ENCODE data around the gene TMBIM4. TPM values are rescaled to one million over a fixed set of nuclear protein-coding genes. Genes with fewer than 3 reads are reported as not detected.

Gene TMBIM4
- total RNA-seq, 6 experiments from 2014 or later = 72.3 to 88.9 (median 77.7) TPM

GRCh38 chr12:66131067-66131688 lies 38.6 kb downstream of the TMBIM4 start:
- Histone ChIP-seq H3K27ac (peak overlapping the region; percentile 48 to 73 (median 51)), H3K27me3 (no peaks in the 10 kb centered on the region), H3K4me3 (peak overlapping the region; percentile 63 to 92 (median 69)), H3K36me3 (peaks cover 0 to 21% (median 2%) of the 10 kb centered on the region in 4 donors), H3K4me1 (peaks cover 0 to 15% (median 3%) of the 10 kb centered on the region in 4 donors), H3K9me3 (no peaks in the 10 kb centered on the region)
- DNase-seq = no peak
- 17% methylated on average over 8 of the region's 11 CpGs for WGBS (ENCODE audit: insufficient coverage, low coverage, low lambda C conversion rate, missing lambda C conversion rate)
- ATAC-seq = peak in 3 of 4 donors; percentile 4 to 10 (median 7)
- intact Hi-C loops (cut with DNase I) = no loop called here
- TF ChIP-seq POLR2A (IDR thresholded peaks at IDR 0.05) = no peak
- TF ChIP-seq CTCF (IDR thresholded peaks at IDR 0.05) = no peak

GRCh38 chr12:66130267-66131066 lies 39.3 kb downstream of the TMBIM4 start, which contains the start of gene LLPH:
Gene LLPH, minus strand, starts transcription at chr12:66130750. Its CDS starts 1,644 bp downstream, at chr12:66129106.
- peak; percentile 51 for TF ChIP-seq POLR2A (IDR thresholded peaks at IDR 0.05)
- TF ChIP-seq CTCF (IDR thresholded peaks at IDR 0.05) = no peak
- Histone ChIP-seq H3K36me3 (peaks cover 0 to 25% (median 2%) of the 10 kb centered on the region in 4 donors), H3K4me1 (peaks cover 0 to 15% (median 3%) of the 10 kb centered on the region in 4 donors), H3K4me3 (peak within 1 kb of the TSS; percentile 63 to 92 (median 69)), H3K27me3 (no peaks in the 10 kb centered on the region), H3K27ac (peak within 1 kb of the TSS; percentile 49 to 73 (median 51)), H3K9me3 (no peaks in the 10 kb centered on the region)
- 0% methylated on average over 14 of the region's 49 CpGs for WGBS (ENCODE audit: insufficient coverage, low coverage, low lambda C conversion rate, missing lambda C conversion rate)
- DNase-seq (peak; percentile 91 to 93 (median 92)), ATAC-seq (peak; percentile 98 to 100 (median 99))
- intact Hi-C loops (cut with DNase I) = no loop called here

- 5% methylated on average over 8 of the region's 8 CpGs for WGBS (ENCODE audit: insufficient coverage, low coverage, low lambda C conversion rate, missing lambda C conversion rate)
- no peaks in the 10 kb centered on the region for H3K27me3 ChIP-seq
- peaks cover 0 to 28% (median 2%) of the 10 kb centered on the region in 4 donors for H3K36me3 ChIP-seq
- ATAC-seq = no peak
- H3K4me1 ChIP-seq = peaks cover 0 to 15% (median 3%) of the 10 kb centered on the region in 4 donors
- intact Hi-C loops (cut with DNase I) = no loop called here
- peak overlapping the region in 1 of 3 donors; percentile 73 for H3K27ac ChIP-seq
- no peak for DNase-seq
- H3K9me3 ChIP-seq = no peaks in the 10 kb centered on the region
- H3K4me3 ChIP-seq = peak overlapping the region; percentile 63 to 92 (median 69)
- TF ChIP-seq POLR2A (IDR thresholded peaks at IDR 0.05) (no peak), CTCF (IDR thresholded peaks at IDR 0.05) (no peak)
Observed at GRCh38 chr12:66129934-66130266, 39.9 kb downstream of the TMBIM4 start.

GRCh38 chr12:66127650-66128049 lies 42.1 kb downstream of the TMBIM4 start:
- intact Hi-C loops (cut with DNase I) = no loop called here
- H3K4me3 ChIP-seq = no peak overlapping the region
- H3K27me3 ChIP-seq = no peaks in the 10 kb centered on the region
- peaks cover 0 to 50% (median 12%) of the 10 kb centered on the region in 4 donors for H3K36me3 ChIP-seq
- ATAC-seq = no peak
- no peak for DNase-seq
- peaks cover 0 to 15% (median 3%) of the 10 kb centered on the region in 4 donors for H3K4me1 ChIP-seq
- no peaks in the 10 kb centered on the region for H3K9me3 ChIP-seq
- WGBS (ENCODE audit: insufficient coverage, low coverage, low lambda C conversion rate, missing lambda C conversion rate) = 86% methylated on average over 1 of the region's 1 CpG
- TF ChIP-seq CTCF (IDR thresholded peaks at IDR 0.05) = no peak
- no peak for TF ChIP-seq POLR2A (IDR thresholded peaks at IDR 0.05)
- H3K27ac ChIP-seq = no peak overlapping the region

Data from right lobe of liver (tissue), 6 donors.